ENCODE results near the gene CBARP. TPM values are rescaled to one million over a fixed set of nuclear protein-coding genes. Genes with fewer than 3 reads are reported as not detected.

Gene CBARP
- total and polyA plus RNA-seq, 2 of the 13 experiments (the other 11 are each of a cell fraction or from before 2014, with no cell fraction given): 1.2 to 1.4 TPM

DNA sequence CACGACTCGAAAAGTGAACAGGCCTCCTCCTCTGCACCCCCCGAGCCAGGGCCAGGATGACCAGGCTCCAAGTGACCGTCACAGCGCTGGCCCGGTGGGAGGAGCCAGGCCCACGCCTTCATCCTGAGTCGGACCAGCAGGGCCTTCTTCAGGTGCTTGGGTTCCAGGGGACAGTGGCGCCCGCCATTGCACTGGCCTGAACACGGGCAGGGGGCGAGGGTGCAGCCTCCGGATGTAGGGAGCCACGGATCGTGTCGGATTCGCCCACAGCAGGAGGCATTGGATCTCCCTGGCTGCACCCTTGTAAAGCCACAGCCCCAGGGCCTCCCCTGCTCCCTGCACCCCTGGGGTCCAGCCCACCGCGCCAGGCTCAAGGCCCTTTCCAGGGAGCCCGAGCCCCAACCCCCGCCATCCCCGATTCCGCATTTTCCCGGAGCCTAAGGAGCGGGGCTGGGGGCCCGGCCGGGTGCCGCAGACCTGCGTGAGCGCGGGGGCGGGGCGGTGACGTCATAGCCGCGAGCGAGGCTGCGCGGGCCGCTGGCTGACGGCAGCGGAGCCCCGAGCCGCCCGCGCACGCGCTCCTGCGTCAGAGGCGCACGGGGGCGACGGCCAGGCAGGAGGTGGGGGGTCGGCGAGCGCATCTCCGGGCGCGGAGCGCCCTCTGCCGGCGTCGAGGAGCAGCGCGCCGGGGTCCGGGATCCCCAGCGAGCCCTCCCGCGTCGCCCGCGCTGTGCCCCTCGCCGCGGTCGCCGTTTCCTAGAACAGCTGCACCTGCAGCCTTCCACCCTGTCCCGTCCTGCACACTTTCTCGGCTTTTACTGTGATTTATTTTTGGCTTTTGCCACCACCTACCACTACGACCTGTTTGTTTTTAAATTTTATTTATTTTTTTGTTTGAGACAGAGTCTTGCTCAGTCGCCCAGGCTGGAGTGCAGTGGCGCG, 2.3 kb upstream of the CBARP start (continued):
- TF ChIP-seq MTF2 (CRISPR knock-in tag; IDR thresholded peaks at IDR 0.05; ENCODE audit: borderline replicate concordance): no peak
- no peak for TF ChIP-seq ZNF670 (CRISPR knock-in tag; IDR thresholded peaks at IDR 0.05; ENCODE audit: borderline replicate concordance)
- TF ChIP-seq, protein P1, sequence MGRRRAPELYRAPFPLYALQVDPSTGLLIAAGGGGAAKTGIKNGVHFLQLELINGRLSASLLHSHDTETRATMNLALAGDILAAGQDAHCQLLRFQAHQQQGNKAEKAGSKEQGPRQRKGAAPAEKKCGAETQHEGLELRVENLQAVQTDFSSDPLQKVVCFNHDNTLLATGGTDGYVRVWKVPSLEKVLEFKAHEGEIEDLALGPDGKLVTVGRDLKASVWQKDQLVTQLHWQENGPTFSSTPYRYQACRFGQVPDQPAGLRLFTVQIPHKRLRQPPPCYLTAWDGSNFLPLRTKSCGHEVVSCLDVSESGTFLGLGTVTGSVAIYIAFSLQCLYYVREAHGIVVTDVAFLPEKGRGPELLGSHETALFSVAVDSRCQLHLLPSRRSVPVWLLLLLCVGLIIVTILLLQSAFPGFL (CRISPR knock-in tag; IDR thresholded peaks at IDR 0.05): no peak
- no peak for TF ChIP-seq NCOA1 (CRISPR knock-in tag; IDR thresholded peaks at IDR 0.05)
- TF ChIP-seq, protein P2, sequence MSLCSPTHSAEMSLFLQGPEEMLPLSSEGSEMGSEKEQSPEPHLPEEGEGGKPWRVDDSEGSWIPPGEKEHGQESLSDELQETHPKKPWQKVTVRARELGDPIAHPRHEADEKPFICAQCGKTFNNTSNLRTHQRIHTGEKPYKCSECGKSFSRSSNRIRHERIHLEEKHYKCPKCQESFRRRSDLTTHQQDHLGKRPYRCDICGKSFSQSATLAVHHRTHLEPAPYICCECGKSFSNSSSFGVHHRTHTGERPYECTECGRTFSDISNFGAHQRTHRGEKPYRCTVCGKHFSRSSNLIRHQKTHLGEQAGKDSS (CRISPR knock-in tag; IDR thresholded peaks at IDR 0.05; ENCODE audit: borderline replicate concordance, low read depth): no peak
- TF ChIP-seq ZNF230 (CRISPR knock-in tag; IDR thresholded peaks at IDR 0.05): no peak
- TF ChIP-seq, protein P3, sequence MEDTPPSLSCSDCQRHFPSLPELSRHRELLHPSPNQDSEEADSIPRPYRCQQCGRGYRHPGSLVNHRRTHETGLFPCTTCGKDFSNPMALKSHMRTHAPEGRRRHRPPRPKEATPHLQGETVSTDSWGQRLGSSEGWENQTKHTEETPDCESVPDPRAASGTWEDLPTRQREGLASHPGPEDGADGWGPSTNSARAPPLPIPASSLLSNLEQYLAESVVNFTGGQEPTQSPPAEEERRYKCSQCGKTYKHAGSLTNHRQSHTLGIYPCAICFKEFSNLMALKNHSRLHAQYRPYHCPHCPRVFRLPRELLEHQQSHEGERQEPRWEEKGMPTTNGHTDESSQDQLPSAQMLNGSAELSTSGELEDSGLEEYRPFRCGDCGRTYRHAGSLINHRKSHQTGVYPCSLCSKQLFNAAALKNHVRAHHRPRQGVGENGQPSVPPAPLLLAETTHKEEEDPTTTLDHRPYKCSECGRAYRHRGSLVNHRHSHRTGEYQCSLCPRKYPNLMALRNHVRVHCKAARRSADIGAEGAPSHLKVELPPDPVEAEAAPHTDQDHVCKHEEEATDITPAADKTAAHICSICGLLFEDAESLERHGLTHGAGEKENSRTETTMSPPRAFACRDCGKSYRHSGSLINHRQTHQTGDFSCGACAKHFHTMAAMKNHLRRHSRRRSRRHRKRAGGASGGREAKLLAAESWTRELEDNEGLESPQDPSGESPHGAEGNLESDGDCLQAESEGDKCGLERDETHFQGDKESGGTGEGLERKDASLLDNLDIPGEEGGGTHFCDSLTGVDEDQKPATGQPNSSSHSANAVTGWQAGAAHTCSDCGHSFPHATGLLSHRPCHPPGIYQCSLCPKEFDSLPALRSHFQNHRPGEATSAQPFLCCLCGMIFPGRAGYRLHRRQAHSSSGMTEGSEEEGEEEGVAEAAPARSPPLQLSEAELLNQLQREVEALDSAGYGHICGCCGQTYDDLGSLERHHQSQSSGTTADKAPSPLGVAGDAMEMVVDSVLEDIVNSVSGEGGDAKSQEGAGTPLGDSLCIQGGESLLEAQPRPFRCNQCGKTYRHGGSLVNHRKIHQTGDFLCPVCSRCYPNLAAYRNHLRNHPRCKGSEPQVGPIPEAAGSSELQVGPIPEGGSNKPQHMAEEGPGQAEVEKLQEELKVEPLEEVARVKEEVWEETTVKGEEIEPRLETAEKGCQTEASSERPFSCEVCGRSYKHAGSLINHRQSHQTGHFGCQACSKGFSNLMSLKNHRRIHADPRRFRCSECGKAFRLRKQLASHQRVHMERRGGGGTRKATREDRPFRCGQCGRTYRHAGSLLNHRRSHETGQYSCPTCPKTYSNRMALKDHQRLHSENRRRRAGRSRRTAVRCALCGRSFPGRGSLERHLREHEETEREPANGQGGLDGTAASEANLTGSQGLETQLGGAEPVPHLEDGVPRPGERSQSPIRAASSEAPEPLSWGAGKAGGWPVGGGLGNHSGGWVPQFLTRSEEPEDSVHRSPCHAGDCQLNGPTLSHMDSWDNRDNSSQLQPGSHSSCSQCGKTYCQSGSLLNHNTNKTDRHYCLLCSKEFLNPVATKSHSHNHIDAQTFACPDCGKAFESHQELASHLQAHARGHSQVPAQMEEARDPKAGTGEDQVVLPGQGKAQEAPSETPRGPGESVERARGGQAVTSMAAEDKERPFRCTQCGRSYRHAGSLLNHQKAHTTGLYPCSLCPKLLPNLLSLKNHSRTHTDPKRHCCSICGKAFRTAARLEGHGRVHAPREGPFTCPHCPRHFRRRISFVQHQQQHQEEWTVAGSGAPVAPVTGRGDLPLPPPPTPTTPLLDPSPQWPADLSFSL (CRISPR knock-in tag; IDR thresholded peaks at IDR 0.05): no peak
- no peak for TF ChIP-seq ZNF672 (CRISPR knock-in tag; IDR thresholded peaks at IDR 0.05)
- TF ChIP-seq, protein P4, sequence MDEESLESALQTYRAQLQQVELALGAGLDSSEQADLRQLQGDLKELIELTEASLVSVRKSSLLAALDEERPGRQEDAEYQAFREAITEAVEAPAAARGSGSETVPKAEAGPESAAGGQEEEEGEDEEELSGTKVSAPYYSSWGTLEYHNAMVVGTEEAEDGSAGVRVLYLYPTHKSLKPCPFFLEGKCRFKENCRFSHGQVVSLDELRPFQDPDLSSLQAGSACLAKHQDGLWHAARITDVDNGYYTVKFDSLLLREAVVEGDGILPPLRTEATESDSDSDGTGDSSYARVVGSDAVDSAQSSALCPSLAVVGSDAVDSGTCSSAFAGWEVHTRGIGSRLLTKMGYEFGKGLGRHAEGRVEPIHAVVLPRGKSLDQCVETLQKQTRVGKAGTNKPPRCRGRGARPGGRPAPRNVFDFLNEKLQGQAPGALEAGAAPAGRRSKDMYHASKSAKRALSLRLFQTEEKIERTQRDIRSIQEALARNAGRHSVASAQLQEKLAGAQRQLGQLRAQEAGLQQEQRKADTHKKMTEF (CRISPR knock-in tag; IDR thresholded peaks at IDR 0.05): no peak
- TF ChIP-seq, protein P5, sequence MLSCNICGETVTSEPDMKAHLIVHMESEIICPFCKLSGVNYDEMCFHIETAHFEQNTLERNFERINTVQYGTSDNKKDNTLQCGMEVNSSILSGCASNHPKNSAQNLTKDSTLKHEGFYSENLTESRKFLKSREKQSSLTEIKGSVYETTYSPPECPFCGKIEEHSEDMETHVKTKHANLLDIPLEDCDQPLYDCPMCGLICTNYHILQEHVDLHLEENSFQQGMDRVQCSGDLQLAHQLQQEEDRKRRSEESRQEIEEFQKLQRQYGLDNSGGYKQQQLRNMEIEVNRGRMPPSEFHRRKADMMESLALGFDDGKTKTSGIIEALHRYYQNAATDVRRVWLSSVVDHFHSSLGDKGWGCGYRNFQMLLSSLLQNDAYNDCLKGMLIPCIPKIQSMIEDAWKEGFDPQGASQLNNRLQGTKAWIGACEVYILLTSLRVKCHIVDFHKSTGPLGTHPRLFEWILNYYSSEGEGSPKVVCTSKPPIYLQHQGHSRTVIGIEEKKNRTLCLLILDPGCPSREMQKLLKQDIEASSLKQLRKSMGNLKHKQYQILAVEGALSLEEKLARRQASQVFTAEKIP (CRISPR knock-in tag; IDR thresholded peaks at IDR 0.05; ENCODE audit: borderline replicate concordance): no peak
- TF ChIP-seq, protein P6, sequence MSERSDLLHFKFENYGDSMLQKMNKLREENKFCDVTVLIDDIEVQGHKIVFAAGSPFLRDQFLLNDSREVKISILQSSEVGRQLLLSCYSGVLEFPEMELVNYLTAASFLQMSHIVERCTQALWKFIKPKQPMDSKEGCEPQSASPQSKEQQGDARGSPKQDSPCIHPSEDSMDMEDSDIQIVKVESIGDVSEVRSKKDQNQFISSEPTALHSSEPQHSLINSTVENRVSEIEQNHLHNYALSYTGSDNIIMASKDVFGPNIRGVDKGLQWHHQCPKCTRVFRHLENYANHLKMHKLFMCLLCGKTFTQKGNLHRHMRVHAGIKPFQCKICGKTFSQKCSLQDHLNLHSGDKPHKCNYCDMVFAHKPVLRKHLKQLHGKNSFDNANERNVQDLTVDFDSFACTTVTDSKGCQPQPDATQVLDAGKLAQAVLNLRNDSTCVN (CRISPR knock-in tag; IDR thresholded peaks at IDR 0.05; ENCODE audit: borderline replicate concordance): no peak
- no peak for TF ChIP-seq NFE2L2 (IDR thresholded peaks at IDR 0.05; ENCODE audit: low read length)
